Measurements from ENCODE around the gene AIFM2.

- no peak for TF ChIP-seq MAZ (IDR thresholded peaks at IDR 0.05; ENCODE audit: borderline replicate concordance, low read depth, low read length)
- no peak for TF ChIP-seq HDAC2 (IDR thresholded peaks at IDR 0.05)
- TF ChIP-seq SMC3 (IDR thresholded peaks at IDR 0.05) = no peak
- TF ChIP-seq, protein P1, sequence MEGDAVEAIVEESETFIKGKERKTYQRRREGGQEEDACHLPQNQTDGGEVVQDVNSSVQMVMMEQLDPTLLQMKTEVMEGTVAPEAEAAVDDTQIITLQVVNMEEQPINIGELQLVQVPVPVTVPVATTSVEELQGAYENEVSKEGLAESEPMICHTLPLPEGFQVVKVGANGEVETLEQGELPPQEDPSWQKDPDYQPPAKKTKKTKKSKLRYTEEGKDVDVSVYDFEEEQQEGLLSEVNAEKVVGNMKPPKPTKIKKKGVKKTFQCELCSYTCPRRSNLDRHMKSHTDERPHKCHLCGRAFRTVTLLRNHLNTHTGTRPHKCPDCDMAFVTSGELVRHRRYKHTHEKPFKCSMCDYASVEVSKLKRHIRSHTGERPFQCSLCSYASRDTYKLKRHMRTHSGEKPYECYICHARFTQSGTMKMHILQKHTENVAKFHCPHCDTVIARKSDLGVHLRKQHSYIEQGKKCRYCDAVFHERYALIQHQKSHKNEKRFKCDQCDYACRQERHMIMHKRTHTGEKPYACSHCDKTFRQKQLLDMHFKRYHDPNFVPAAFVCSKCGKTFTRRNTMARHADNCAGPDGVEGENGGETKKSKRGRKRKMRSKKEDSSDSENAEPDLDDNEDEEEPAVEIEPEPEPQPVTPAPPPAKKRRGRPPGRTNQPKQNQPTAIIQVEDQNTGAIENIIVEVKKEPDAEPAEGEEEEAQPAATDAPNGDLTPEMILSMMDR (IDR thresholded peaks at IDR 0.05) = no peak
- no peak for TF ChIP-seq RAD21 (conservative IDR thresholded peaks at IDR 0.05 in 1 of 2, IDR thresholded peaks at IDR 0.05 in 1 of 2)
- no peak for TF ChIP-seq ELK1 (IDR thresholded peaks at IDR 0.05; ENCODE audit: low read depth, low read length)
- TF ChIP-seq HEYL (CRISPR knock-in tag; IDR thresholded peaks at IDR 0.05) = no peak
- TF ChIP-seq, protein P2, sequence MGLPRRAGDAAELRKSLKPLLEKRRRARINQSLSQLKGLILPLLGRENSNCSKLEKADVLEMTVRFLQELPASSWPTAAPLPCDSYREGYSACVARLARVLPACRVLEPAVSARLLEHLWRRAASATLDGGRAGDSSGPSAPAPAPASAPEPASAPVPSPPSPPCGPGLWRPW (IDR thresholded peaks at IDR 0.05) = no peak
- no peak for TF ChIP-seq FOSL2 (IDR thresholded peaks at IDR 0.05)
- no peak for TF ChIP-seq FOSL2 (CRISPR knock-in tag; IDR thresholded peaks at IDR 0.05)
- TF ChIP-seq NR3C1 (IDR thresholded peaks at IDR 0.05) = no peak
- TF ChIP-seq, protein P3, sequence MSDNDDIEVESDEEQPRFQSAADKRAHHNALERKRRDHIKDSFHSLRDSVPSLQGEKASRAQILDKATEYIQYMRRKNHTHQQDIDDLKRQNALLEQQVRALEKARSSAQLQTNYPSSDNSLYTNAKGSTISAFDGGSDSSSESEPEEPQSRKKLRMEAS (IDR thresholded peaks at IDR 0.05) = no peak
- no peak for TF ChIP-seq POLR2AphosphoS2 (conservative IDR thresholded peaks at IDR 0.05; ENCODE audit: low read length)
- no peak for TF ChIP-seq REST (IDR thresholded peaks at IDR 0.05)
These were observed 41.7 kb downstream of the AIFM2 start for GRCh38 chr10:70090951-70091350.
